HG03025 (cell line): ENCODE data around the gene AGTPBP1.

ENCODE experiments used
- ATAC-seq: cut with Tn5 transposase; IDR thresholded peaks from one replicate; pipeline ENCODE4 v1.9.1; 2021; ENCODE audit warnings: mild to moderate bottlenecking, moderate library complexity; ENCODE audit not compliant: unreplicated experiment, low FRiP score

AGTPBP1 gene

DNA sequence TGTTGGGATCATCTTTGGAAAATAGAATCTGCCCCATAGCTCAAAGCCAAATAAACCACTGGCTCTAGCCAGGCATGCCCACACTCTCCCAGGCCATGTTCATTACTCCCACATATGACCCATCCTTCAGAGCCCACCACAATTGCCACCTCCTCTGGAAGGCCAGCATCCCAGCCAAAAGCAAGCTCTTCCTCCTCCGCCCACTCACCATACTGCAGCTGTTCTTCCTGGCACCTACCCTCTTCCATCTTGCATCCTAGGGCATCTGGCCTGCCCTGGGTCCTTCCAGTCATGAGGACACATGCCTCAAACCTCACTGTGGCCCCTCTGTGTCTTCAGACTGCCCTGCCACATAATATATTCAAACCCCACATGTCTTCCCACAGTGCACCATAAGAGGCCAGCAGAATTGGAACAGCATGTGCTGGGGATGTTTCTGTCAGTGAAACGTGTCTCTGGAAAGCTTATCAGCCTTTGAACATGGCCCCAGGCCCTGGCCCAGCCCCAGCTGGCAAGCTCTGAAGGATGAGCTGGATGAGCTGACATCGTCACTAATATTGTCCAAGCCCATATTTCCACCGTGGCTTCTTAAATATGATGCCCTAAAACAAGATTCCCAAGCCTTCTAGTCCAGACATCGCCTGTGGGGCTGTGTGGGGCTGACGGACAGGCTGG lies 230.8 kb downstream of the AGTPBP1 start:
- no peak for ATAC-seq

DNA sequence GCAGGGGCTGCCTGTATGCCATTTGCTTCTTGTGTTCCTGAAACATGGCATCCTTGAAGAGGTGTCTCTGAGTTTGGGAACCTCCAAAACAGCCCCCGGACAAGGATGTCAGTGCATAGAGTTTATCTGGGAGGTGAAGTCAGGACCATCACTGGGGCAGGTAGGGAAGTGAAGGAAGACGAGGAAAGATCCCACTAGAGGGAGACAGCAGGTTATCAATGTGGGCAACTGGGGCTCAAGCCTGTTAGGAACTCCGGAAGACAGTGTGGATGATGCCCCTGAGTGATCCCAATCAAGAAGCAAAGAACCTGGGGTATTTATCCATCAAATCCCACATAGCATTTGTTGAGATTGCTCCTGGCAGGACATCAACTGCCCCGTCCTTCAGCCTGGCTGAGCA lies 233.1 kb downstream of the AGTPBP1 start:
- ATAC-seq = no peak

DNA sequence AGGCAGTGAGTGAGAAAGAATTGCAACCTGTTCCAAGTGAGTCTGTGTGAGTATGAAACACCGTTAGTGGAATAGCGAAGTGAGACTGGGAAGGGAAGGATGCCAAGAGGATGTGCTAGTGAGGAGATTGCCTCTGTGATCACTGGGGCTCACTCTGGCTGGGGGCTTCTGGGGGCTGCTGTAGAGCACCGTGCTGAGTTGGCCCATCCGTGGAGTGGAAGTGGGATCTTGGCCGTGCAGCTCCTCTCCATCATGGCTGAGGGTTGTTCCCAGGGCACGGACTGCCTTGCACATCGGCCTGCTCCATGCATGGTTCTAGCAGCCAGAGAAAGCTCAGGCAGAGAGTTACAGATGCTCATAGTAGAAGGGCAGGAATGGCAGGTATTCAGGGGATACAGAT lies 236.1 kb downstream of the AGTPBP1 start:
- ATAC-seq = no peak

DNA sequence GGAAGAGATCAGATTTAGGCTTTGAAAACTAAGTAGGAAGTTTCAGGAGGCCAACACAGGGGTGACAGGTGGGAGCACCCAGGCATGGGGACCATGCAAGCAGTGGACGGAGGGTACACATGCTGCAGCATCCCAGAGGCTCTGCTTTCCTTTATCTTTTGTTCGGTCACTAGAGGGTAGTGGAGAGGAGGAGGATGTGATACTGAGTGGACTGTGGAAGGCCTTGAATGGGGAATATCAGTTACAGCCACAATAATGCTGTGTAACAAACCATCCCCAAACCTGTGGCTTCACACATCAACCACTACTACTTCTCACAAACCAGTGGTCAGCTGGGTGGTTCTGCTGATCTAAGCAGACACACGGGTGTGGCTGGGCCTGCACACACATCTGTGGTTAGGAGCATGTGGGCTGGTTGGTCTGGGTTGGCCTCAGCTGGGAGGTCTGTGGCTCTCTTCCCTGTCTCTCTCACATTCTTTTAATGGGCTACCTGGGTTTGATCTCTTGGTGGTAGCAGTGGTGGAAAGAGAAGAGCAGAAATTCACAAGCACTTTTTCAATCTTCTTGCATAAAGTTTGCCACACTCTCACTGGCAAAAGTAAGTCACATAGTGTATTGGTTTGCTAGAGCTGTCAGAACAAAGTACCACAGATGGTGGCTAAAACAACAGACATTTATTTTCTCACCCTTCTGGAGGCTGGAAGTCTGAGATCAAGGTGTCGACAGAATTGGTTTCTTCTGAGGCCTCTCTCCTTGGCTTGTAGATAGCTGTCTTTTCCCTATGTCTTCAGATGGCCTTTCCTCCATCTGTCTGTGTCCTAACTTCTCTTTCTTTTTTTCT lies 238.7 kb downstream of the AGTPBP1 start:
- ATAC-seq = no peak

DNA sequence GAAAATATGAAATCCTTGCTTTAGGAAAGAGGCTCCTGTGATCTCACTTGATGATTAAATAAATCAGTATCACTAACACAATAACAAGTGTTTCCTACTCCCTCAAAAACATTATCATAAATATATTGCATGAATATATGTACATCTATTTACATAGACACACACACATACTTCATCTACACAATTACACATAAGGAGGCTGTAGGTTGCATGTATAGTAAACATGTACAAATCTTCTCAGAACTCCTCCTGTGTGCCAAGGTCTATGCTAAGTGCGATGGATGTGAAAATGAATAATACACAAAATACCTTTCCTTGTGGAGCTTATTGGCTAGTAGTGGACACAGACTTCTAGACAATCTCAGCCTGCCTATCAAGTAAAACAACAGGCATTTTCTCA lies 239.9 kb downstream of the AGTPBP1 start:
- ATAC-seq = no peak

DNA sequence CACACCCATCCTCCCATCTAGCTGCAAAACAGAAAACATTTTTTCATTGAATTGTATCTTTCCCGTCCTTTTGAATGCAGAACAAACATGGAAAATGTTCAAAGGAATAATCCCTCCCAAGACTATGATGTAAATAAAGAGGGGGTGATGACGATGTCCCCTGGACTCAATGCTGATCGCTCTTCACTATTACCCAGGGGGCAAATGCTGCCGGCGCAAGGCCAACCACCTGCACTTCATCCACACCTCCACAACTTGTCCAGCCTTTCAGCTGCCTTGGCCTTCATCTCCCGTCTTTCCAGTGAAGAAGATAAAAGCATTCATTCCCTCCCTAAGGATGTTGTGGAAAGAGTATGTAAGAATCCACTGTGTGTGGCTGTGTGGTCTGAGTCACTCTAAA lies 240.3 kb downstream of the AGTPBP1 start:
- ATAC-seq = no peak
